Upper lobe of left lung (tissue), 4 donors: ENCODE measurements around the gene SLC26A2.

Source experiments
- CTCF ChIP-seq, 6 experiments: fragments of 450-650 bp in 4 of 6; fragments of 200-600 bp in 2 of 6; sonication (generic) in 2 of 6; IDR thresholded peaks; one replicate each; pipeline ENCODE4 v1.5.1; 2016 to 2019; ENCODE audit warnings: antibody characterized with exemption in 6 of 6
- EP300 ChIP-seq, 4 donors: sonication (generic); formaldehyde crosslinking; IDR thresholded peaks; one replicate each; pipeline ENCODE4 v1.5.1; 2017; ENCODE audit warnings: antibody characterized with exemption in 4 of 4, control low read depth in 2 of 4
- POLR2A ChIP-seq, 4 donors: fragments of 450-650 bp; IDR thresholded peaks; one replicate each; pipeline ENCODE4 v1.5.1; 2016 to 2017; ENCODE audit warnings: antibody characterized with exemption in 4 of 4, mild to moderate bottlenecking in 2 of 4
- POLR2AphosphoS5 ChIP-seq, 2 donors: sonication (generic); formaldehyde crosslinking; IDR thresholded peaks; one replicate each; pipeline ENCODE4 v1.5.1; 2017; ENCODE audit warnings: antibody characterized with exemption in 2 of 2

- TF ChIP-seq CTCF (IDR thresholded peaks at IDR 0.05) (no peak), POLR2AphosphoS5 (IDR thresholded peaks at IDR 0.05) (no peak), EP300 (IDR thresholded peaks at IDR 0.05) (no peak), POLR2A (IDR thresholded peaks at IDR 0.05) (no peak)
These were observed 21.0 kb upstream of the SLC26A2 start for GRCh38 chr5:149939546-149939945.
